Liver (tissue), 9 donors: ENCODE results near the gene BEGAIN. TPM values are rescaled to one million over a fixed set of nuclear protein-coding genes. Genes with fewer than 3 reads are reported as not detected.

Experiments used
- DNase-seq: peaks from one replicate; pipeline ENCODE4 v3.0.0-alpha.2; 2017; ENCODE audit warnings: low spot score
- H3K27ac ChIP-seq, 2 donors: one replicate each; pipeline ENCODE4 v1.7.0; 2013; ENCODE audit warnings: inconsistent platforms in 2 of 2, low read length in 2 of 2, control low read depth in 1 of 2, low read depth in 1 of 2, mild to moderate bottlenecking in 1 of 2
- H3K27me3 ChIP-seq, 4 donors: one replicate each; pipeline versions ENCODE4 v1.6.1 to v1.7.0; 2013; ENCODE audit warnings: low read length in 3 of 4, inconsistent platforms in 1 of 4, mild to moderate bottlenecking in 1 of 4, moderate library complexity in 1 of 4; ENCODE audit not compliant: control insufficient read depth in 4 of 4, insufficient read depth in 4 of 4
- H3K36me3 ChIP-seq, 4 donors: one replicate each; pipeline versions ENCODE4 v1.6.1 to v1.7.0; 2013; ENCODE audit warnings: low read length in 3 of 4, mild to moderate bottlenecking in 3 of 4, low read depth in 1 of 4, moderate library complexity in 1 of 4; ENCODE audit not compliant: control insufficient read depth in 4 of 4, insufficient read depth in 3 of 4
- H3K4me1 ChIP-seq, 4 donors: one replicate each; pipeline versions ENCODE4 v1.6.1 to v1.7.0; 2013; ENCODE audit warnings: low read length in 3 of 4, mild to moderate bottlenecking in 3 of 4, moderate library complexity in 1 of 4; ENCODE audit not compliant: control insufficient read depth in 4 of 4, insufficient read depth in 4 of 4
- H3K4me3 ChIP-seq, 3 donors: one replicate each; pipeline versions ENCODE4 v1.6.1 to v1.7.0; 2013; ENCODE audit warnings: low read length in 3 of 3, control low read depth in 1 of 3, low read depth in 1 of 3, mild to moderate bottlenecking in 1 of 3
- H3K9ac ChIP-seq, 2 donors: one replicate each; pipeline ENCODE4 v1.7.0; 2013; ENCODE audit warnings: low read length in 2 of 2, mild to moderate bottlenecking in 2 of 2, moderate library complexity in 2 of 2, control low read depth in 1 of 2, low read depth in 1 of 2
- H3K9me3 ChIP-seq, 4 donors: one replicate each; pipeline versions ENCODE4 v1.6.1 to v1.7.0; 2013; ENCODE audit warnings: low read length in 3 of 4; ENCODE audit not compliant: control insufficient read depth in 4 of 4
- ATF3 ChIP-seq: IDR thresholded peaks from 2 replicates; pipeline ENCODE4 v1.6.1; 2016; ENCODE audit warnings: antibody characterized with exemption
- EGR1 ChIP-seq, 2 donors: IDR thresholded peaks; 2 replicates each; pipeline ENCODE4 v1.6.1; 2016 to 2018; ENCODE audit warnings: antibody characterized with exemption in 2 of 2, low read depth in 2 of 2
- FOXA2 ChIP-seq: IDR thresholded peaks from 2 replicates; pipeline ENCODE4 v1.6.1; 2016; ENCODE audit warnings: antibody characterized with exemption
- HNF4G ChIP-seq: IDR thresholded peaks from 2 replicates; pipeline ENCODE4 v1.6.1; 2016; ENCODE audit warnings: antibody characterized with exemption
- JUND ChIP-seq, 2 donors: IDR thresholded peaks; 2 replicates each; pipeline ENCODE4 v1.6.1; 2016; ENCODE audit warnings: antibody characterized with exemption in 2 of 2
- NR2F2 ChIP-seq: IDR thresholded peaks from 2 replicates; pipeline ENCODE4 v1.6.1; 2016; ENCODE audit warnings: antibody characterized with exemption
- RAD21 ChIP-seq, 2 donors: IDR thresholded peaks; 2 replicates each; pipeline ENCODE4 v1.6.1; 2016; ENCODE audit warnings: antibody characterized with exemption in 2 of 2, mild to moderate bottlenecking in 2 of 2
- REST ChIP-seq: IDR thresholded peaks from 2 replicates; pipeline ENCODE4 v1.6.1; 2016; ENCODE audit warnings: antibody characterized with exemption, mild to moderate bottlenecking
- RXRA ChIP-seq, 2 donors: IDR thresholded peaks; 2 replicates each; pipeline ENCODE4 v1.6.1; 2017 to 2018; ENCODE audit warnings: antibody characterized with exemption in 2 of 2, mild to moderate bottlenecking in 1 of 2
- YY1 ChIP-seq: IDR thresholded peaks from 2 replicates; pipeline ENCODE4 v1.6.1; 2016; ENCODE audit warnings: antibody characterized with exemption, mild to moderate bottlenecking
- WGBS: extraction: QIAGEN DNeasy Blood & Tissue Kit; methylation state at CpG from one replicate; pipeline ENCODE4 v1.1.7; 2013; 5-methylcytosine and 5-hydroxymethylcytosine counted together
- polyA plus RNA-seq, 2 donors: library from polyadenylated mRNA; stranded (reverse) in 1 of 2; unstranded in 1 of 2; fragments of 200-250 nt in 1 of 2; fragments of >200 nt in 1 of 2; fragmentation: Nextera tagmentation in 1 of 2; extraction: Ambion mirVana in 1 of 2; gene quantifications; one replicate each; pipeline versions ENCODE4 v1.2.1 to v1.2.3, GENCODE V29; 2013 to 2015
- total RNA-seq, 2 donors: library from RNA; depleted of rRNA; stranded (reverse); fragments of >200 nt; gene quantifications; one replicate each; pipeline ENCODE4 v1.2.3, GENCODE V29; 2014
- TF ChIP-seq, protein P1 (sequence below): fragments of 150-350 bp; IDR thresholded peaks from 2 replicates; pipeline ENCODE4 v1.5.1; 2017; ENCODE audit warnings: improper control_type of control experiment, low read depth, low read length; ENCODE audit not compliant: missing input control
- TF ChIP-seq, protein P2 (sequence below): IDR thresholded peaks from 2 replicates; pipeline ENCODE4 v1.6.1; 2016; ENCODE audit warnings: antibody characterized with exemption
- donor health status: healthy.
- donor health status: healthy.
- donor health status: healthy.
- donor health status: healthy.
- donor health status: healthy.

BEGAIN gene
- total and polyA plus RNA-seq, 4 donors: 0.11 to 1.9 (median 0.29) TPM

- H3K27me3 ChIP-seq: no peaks in the 10 kb centered on the region
- no peak overlapping the region for H3K27ac ChIP-seq
- H3K4me1 ChIP-seq: no peaks in the 10 kb centered on the region
- H3K36me3 ChIP-seq: no peaks in the 10 kb centered on the region
- no peak overlapping the region for H3K9ac ChIP-seq
- H3K4me3 ChIP-seq: no peak overlapping the region
- WGBS: 89% methylated on average over 15 of the region's 15 CpGs
- TF ChIP-seq, protein P1, sequence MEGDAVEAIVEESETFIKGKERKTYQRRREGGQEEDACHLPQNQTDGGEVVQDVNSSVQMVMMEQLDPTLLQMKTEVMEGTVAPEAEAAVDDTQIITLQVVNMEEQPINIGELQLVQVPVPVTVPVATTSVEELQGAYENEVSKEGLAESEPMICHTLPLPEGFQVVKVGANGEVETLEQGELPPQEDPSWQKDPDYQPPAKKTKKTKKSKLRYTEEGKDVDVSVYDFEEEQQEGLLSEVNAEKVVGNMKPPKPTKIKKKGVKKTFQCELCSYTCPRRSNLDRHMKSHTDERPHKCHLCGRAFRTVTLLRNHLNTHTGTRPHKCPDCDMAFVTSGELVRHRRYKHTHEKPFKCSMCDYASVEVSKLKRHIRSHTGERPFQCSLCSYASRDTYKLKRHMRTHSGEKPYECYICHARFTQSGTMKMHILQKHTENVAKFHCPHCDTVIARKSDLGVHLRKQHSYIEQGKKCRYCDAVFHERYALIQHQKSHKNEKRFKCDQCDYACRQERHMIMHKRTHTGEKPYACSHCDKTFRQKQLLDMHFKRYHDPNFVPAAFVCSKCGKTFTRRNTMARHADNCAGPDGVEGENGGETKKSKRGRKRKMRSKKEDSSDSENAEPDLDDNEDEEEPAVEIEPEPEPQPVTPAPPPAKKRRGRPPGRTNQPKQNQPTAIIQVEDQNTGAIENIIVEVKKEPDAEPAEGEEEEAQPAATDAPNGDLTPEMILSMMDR: no peak
- TF ChIP-seq, protein P2, sequence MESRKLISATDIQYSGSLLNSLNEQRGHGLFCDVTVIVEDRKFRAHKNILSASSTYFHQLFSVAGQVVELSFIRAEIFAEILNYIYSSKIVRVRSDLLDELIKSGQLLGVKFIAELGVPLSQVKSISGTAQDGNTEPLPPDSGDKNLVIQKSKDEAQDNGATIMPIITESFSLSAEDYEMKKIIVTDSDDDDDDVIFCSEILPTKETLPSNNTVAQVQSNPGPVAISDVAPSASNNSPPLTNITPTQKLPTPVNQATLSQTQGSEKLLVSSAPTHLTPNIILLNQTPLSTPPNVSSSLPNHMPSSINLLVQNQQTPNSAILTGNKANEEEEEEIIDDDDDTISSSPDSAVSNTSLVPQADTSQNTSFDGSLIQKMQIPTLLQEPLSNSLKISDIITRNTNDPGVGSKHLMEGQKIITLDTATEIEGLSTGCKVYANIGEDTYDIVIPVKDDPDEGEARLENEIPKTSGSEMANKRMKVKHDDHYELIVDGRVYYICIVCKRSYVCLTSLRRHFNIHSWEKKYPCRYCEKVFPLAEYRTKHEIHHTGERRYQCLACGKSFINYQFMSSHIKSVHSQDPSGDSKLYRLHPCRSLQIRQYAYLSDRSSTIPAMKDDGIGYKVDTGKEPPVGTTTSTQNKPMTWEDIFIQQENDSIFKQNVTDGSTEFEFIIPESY: no peak
- no peak for TF ChIP-seq HNF4G
- no peak for TF ChIP-seq NR2F2
- TF ChIP-seq FOXA2: no peak
- no peak for TF ChIP-seq RAD21 (IDR thresholded peaks at IDR 0.05)
- no peak for TF ChIP-seq ATF3
- no peak for TF ChIP-seq RXRA (IDR thresholded peaks at IDR 0.05)
- no peak for DNase-seq
- H3K9me3 ChIP-seq: no peaks in the 10 kb centered on the region
Observed at GRCh38 chr14:100606687-100607610, 19.7 kb upstream of the BEGAIN start.

GRCh38 chr14:100605706-100606686 lies 18.8 kb upstream of the BEGAIN start:
- H3K4me1 ChIP-seq: no peaks in the 10 kb centered on the region
- WGBS: 86% methylated on average over 29 of the region's 29 CpGs
- TF ChIP-seq YY1: no peak
- no peak for TF ChIP-seq REST
- no peak for TF ChIP-seq EGR1 (IDR thresholded peaks at IDR 0.05; ENCODE audit: low read depth in 2 of 2)
- no peak for TF ChIP-seq HNF4G
- no peak for TF ChIP-seq JUND (IDR thresholded peaks at IDR 0.05)
- no peaks in the 10 kb centered on the region for H3K36me3 ChIP-seq
- H3K27me3 ChIP-seq: no peaks in the 10 kb centered on the region
- no peak overlapping the region for H3K9ac ChIP-seq
- no peak overlapping the region for H3K27ac ChIP-seq
- H3K9me3 ChIP-seq: no peaks in the 10 kb centered on the region
- H3K4me3 ChIP-seq: no peak overlapping the region
- DNase-seq: no peak
